ENCODE measurements around the gene KCTD16.

KCTD16 gene

DNA sequence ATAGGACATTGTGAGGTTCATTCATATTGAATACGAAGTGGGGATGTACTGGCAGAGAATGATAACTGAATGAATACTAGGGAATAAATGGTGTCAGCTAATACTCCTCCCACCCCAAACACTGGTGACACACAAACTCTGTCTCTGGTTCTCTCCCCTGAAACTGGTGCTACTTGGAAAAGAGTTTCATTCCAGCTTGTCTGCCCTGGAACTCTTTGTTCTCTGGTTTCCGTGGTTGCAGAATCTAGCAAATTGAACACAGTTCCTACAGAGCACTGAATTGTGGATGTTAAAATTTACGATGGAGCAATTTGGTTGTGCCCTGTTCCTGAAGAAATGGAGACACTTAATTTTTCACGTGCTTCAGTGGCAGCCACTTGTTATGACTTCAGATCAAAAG is 181.7 kb downstream of the KCTD16 start:
- no peak for DNase-seq

DNA sequence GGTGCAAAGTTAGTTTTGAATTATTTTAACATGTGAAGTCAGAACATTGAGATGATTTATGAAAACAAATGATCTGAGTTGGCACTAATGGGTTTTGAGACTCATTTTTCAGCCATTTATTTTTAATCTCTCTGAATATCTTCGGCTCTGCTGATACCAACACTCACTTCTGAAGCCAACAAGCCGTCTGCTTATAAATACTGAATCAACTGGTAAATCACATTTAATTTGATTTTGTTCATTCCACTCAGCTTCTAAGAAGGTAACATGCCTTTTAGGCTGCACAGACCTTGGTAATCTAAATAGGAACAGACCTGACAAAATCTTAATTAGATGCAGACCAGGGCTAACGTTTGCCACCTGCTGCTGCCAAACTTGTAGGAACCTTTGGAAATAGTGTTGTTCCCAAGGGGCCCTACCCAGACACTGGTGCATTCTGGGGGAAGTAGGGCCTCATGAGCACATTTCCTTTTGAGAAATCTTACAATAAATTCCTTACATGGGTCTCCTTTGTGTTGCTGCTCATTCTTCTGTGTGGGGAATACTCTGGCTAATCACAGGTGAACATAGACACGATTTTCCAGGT is 182.2 kb downstream of the KCTD16 start:
- DNase-seq: no peak

DNA sequence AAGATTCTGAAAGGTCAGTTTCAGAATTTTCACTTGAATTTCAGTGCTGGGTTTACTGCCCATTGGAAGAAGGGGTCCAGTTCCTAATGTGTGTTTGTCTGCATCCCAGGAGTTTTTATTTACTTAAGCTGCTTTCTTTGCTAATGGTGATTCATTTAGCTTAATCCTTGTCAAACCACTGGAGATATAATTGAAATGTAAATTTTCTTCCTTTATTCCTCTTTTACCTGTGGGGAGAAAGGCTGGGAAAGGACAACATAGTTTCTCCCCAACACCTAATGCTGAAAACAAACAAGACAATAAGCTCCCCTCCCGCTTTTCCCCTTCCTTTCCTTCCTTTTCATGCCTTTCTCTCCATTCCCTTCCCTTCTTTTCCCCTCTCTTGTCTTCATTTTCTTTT is 185.8 kb downstream of the KCTD16 start:
- no peak for DNase-seq

DNA sequence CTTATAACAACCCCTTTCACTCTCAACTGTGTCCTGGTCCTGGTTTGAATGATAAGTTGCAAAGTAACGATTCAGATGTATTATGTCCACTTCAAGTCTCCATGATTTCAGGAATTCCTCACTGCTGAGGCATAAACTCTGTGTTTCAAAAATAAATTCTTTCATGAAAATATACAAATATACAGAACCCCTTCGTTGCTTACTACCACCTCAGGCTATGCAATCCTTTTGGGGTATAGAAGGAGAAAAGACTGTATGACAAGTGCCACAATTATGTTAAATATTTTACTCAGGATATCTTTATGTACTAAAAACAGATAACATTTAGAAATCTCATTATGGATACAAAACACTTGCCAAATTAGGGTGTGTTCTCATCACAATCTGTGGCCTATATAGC is 190.7 kb downstream of the KCTD16 start:
- DNase-seq: no peak

DNA sequence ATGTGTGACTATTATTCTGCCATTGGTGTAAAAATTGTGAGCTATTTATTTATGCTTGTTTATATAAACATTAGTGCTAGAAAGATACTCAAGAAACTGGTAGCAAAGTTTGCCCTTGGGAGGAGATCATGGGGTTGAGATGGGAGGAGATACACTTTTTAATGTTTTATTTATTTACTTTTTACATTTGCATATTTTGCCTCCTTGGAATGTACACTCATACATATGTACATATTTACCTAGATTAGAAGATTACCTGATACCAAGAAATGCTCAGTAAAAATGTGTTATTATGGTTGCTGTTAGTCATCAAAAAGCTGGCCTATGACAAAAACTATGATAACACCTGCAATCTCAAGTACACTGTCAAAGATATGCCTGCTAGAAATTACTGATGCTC is 195.2 kb downstream of the KCTD16 start:
- no peak for DNase-seq

DNA sequence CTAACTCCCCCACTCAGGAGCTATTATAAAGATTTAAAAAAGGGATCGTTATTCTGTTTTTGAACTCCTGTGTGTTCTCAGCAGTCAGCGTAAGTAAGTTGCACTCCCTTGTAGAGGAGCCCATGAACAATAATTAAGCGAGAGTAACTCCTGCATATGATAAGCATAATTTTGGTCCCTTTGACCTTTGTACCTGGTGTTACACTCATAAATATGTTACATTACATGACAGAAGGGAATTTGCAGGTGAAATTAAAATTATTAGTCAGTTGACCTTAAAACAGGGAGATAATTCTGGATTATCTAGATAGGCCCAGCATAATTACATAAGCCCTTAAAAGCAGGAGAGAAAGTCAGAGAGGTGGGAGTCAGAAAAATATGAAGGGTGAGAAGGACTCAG is 197.3 kb downstream of the KCTD16 start:
- no peak for DNase-seq

DNA sequence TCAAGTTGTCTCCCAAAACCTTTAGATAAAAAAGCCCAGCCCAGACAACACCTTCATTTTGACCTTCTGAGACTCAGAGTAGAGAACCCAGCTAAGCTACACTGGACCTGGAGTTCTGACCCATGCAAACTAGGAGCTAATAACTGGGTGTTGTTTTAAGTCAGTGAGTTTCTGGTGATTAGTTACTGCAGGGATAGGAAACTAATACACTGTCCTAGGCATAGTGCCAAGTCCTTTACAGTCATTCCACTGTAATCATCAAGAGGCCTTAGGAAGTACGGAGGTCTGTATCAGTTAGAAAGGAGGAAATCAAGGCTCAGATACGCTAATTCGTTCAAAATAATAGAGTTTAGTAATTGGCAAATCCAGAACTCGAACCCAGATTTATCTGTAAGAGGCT is 197.9 kb downstream of the KCTD16 start:
- DNase-seq: no peak

DNA sequence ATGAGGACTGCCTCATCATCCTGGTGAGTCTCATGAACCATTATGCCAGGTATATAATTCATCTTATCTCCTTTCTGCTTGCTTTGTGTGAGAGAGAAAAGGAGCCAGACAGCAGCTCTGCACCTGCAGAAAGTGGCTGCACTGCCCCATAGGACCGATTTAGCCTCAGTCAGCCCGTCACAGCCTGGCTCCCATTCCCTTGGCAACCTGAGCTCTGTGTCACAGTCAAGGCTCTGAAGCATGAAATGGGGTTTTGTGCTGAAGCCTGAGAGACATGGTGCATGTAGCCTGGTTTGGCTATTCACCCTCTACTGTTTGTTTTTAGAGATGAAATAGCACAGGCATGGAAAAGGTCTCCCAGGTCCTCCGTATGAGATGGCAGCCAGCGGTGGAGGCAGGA is 198.3 kb downstream of the KCTD16 start:
- no peak for DNase-seq

DNA sequence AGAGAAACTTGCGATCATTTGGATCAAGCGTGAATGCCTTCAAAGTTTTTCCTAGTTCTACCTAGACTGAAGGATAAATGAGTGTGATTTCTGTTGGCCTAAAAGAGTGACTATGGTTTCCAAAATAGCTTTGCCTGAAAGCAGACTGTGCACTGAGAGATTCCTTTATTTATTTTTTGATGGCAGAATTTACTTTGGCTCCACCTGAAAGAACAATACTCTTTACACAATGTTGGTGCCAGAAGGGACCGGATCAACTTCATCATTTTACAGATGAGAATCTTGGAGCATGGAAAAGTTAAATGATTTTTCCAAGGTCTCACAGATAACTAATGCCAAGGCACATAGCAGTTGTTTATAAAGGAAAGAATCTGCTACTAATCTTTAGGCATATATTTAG is 199.6 kb downstream of the KCTD16 start:
- no peak for DNase-seq

GRCh38 chr5:144374637-144375036 is 204.0 kb downstream of the KCTD16 start:
- no peak for DNase-seq

GRCh38 chr5:144377207-144377606 is 206.5 kb downstream of the KCTD16 start:
- no peak for DNase-seq

DNA sequence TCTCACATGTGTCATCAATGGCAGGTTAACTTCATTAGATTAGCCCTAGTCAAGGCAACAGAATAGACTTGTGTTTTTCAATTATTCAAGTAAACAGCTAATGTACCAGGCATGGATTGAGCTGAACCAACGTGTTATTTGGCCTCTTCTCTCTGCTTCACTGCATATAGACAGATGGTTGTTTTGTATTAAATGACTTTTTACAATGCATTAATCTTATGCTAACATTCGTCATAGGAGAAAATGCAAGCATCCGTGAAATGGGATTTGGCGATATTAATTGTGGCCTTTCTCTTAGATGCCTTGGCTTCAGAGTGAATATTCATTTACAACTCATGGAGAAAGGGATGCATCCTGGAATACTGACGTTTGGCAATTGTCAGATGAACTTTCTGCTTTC is 208.0 kb downstream of the KCTD16 start:
- DNase-seq: no peak

DNA sequence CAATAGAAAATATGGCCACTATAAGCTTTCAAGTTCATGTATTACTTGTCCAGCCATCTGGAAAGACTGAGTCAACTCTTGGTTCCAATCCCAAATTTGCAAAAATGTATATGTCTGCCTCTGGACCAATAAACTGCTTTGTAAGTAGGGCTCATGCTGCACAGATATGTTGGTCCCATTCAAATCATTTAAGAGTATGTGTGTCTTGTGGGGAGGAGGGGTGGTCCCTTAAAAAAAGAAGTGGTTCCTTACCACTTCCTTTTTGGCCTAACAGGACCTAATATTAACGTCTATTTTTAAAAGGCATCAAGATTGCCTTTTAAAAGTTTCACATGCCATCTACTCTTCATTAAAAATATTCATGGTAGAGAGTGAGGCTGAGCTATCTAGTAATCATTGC is 214.9 kb downstream of the KCTD16 start:
- no peak for DNase-seq

GRCh38 chr5:144386315-144386714 is 215.6 kb downstream of the KCTD16 start:
- no peak for DNase-seq

GRCh38 chr5:144390133-144390532 is 219.5 kb downstream of the KCTD16 start:
- DNase-seq: no peak

DNA sequence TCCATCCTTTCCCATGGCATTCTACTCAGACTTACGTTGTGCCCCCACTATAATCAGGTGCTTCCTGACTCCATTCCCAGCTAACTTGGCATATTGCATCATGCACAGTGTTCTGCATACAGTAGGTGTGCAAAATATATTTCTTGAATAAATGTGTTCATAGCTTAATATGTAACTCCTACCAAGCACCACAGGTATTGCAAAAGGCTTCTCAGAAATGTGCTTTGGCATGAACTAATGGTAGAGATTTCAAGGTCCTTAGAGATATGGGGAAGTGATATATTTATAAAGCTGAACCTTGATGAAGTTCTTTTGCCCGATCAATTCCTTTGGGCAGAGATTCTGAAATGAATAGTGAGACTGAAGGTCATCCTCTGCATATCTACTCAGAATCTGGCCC is 220.4 kb downstream of the KCTD16 start:
- DNase-seq: no peak

DNA sequence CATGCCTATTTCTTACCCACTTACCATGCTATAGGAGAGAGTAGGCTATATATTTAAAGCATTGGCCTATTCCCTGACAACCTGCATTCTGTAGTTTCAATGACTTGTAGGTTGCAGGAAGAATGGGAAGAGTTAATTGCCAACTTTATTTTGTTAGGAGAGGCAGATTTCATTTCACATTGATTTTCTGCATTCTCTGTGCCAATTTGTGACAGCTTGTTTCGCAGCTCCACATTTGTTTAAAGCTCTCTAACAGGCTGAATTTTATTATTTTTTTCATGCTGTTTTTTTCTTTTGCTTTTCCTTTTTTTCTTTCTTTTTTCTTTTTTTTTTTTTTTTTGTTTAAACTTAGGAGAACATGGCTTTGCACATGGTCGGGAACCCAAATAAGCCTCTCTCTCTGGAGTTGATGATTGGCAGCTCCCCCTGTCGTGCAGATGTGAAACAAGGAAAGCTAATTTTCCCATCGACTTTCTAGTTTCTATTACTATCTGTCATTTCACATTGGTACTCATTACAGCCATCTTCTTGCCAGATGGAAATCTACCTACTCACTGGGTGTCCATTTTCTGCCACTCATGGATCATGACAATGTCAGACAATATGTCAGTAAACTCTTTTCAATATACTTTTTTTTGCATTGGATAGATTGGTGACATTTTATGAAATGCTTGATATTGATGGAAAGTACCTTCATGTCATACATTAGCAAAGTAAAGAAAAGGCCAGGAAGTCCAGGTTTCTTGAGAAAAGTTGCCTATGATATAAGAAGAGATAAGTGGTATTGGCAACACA is 223.2 kb downstream of the KCTD16 start:
- DNase-seq: no peak

GRCh38 chr5:144395704-144396103 is 225.0 kb downstream of the KCTD16 start:
- DNase-seq: no peak

DNA sequence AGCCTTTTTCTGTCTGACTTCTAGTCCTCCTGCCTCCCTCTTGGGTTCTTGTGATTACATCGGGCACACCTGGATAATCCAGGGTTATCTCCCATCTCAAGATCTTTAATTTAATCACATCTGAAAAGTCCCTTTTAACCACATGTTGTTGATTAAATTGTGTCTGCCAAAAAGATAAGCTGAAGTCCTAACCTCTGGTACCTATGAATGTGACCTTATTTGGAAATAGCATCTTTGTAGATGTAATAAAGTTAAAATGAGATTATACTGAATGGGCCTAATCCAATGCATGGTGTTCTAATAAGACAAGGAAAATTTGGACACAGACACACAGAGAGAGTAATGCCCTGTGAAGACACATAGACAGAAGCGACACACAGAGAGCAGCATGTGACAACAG is 232.4 kb downstream of the KCTD16 start:
- no peak for DNase-seq

- no peak for DNase-seq
These were observed 233.2 kb downstream of the KCTD16 start for GRCh38 chr5:144403817-144404420.

- DNase-seq: no peak
These were observed 234.0 kb downstream of the KCTD16 start for GRCh38 chr5:144404672-144405071.

DNA sequence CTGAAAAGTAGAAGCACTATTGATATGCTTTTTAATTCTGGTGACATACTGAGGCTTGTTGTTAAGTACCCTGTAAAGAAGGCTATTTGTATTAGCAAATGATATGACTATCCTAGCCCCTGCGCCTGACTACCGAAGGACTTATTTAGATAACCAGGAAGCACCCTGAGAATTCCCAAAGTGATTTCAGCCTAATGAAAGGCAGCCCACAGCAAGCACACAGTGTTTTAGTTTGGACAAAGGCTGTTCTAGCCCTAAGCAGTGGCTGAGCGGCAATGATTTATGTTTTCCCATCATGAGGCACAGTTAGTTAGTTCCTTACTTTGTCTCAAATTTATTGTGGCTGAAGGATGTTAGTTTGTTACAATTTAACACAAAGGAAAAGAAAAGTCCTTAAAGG is 235.3 kb downstream of the KCTD16 start:
- no peak for DNase-seq

- no peak for DNase-seq
These were observed 235.8 kb downstream of the KCTD16 start for GRCh38 chr5:144406442-144406841.

- DNase-seq: no peak
These were observed 243.7 kb downstream of the KCTD16 start for GRCh38 chr5:144414202-144415029.

All from stimulated activated CD4-positive, alpha-beta T cell treated with anti-CD3 and anti-CD28 coated beads, Interleukin-1b, Interleukin-23, amount 100 ng/mL, for 48 hours (primary cell).